LNCaP clone FGC (cell line): Measurements from ENCODE around the gene NFIA.

Source experiments
- DNase-seq: peaks from one replicate; pipeline ENCODE4 v3.0.0-alpha.2; 2011; ENCODE audit warnings: low read depth
- H3K4me3 ChIP-seq: 2 replicates; pipeline ENCODE4 v1.5.1; 2011; ENCODE audit warnings: mild to moderate bottlenecking, low read depth, low read length, control low read depth
- CTCF ChIP-seq: IDR thresholded peaks from 2 replicates; pipeline ENCODE4 v1.5.1; 2012; ENCODE audit warnings: mild to moderate bottlenecking; ENCODE audit not compliant: control insufficient read depth, insufficient read depth; ENCODE audit errors: extremely low read depth

The NFIA gene

GRCh38 chr1:61202854-61203598 is 120.7 kb downstream of the NFIA start:
- TF ChIP-seq CTCF, result no peak
- H3K4me3 ChIP-seq, result no peak overlapping the region
- DNase-seq, result no peak

GRCh38 chr1:61204528-61204927 is 122.2 kb downstream of the NFIA start:
- no peak for TF ChIP-seq CTCF
- no peak for DNase-seq
- no peak overlapping the region for H3K4me3 ChIP-seq

GRCh38 chr1:61207416-61207815 is 125.1 kb downstream of the NFIA start:
- no peak overlapping the region for H3K4me3 ChIP-seq
- no peak for DNase-seq
- no peak for TF ChIP-seq CTCF

DNA sequence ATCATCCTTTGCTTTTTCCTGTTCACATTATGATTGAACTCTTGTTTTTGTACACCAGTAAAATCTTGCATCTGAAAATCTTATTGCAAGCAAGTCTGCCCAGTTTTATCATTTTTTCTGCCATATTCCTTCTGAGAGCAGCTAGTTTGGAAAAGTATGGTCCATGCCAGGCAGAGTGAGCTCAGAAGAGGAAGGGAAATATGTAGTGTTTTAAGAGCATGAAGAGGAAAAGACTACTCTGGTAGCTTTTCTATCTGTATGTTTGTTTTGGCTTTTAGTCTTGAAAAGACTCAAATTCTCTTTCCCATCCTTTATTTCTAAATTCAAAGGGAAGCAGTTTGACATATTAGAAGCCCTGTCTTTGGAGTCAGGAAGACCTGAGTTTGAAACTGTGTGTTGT is 125.8 kb downstream of the NFIA start:
- DNase-seq, result no peak
- no peak overlapping the region for H3K4me3 ChIP-seq
- no peak for TF ChIP-seq CTCF

GRCh38 chr1:61208831-61209230 is 126.5 kb downstream of the NFIA start:
- no peak overlapping the region for H3K4me3 ChIP-seq
- no peak for TF ChIP-seq CTCF
- DNase-seq, result no peak

DNA sequence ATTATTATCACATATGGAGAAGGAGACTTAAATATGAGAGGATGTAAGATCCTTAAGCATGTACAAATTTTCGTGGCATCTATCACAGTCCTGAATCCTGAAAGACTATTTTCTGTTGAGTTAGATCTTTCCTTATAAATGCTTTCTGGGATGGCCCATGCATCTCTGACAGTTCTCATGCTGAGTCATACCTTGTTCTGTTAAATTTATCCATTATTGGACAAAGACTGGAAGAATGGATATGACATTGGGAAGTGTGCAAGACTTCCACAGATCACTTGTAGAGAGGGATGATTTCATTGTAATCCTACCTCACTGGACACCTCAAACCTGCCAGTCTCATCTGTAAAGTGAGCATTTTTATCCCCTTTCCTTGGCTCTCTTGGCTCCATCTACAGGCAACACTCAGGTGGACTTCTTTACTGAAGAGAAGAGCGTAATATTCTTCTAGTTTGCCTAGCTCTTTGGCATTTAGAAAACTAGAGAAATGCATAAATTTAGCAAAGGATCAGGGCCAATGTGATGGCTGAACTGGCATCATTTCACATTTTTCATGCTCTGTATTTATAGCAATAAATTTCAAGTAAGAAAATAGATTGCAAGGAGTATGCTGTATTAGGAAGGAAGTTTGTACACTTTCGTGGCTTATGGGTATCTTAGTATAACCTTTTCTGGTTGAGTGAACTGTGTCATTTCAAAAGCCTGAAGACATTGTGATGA is 128.2 kb downstream of the NFIA start:
- H3K4me3 ChIP-seq, result no peak overlapping the region
- peak; percentile 35; the same call in 1 of the 2 replicates for TF ChIP-seq CTCF
- DNase-seq, result no peak
